Activated CD4-positive, CD25-positive, alpha-beta regulatory T cell treated with anti-CD3 and anti-CD28 coated beads, Interleukin-2, amount 50 U/mL, for 72 hours (primary cell): Measurements from ENCODE around the gene NALCN.

ENCODE experiments used
- DNase-seq: peaks from one replicate; pipeline ENCODE4 v3.0.0; 2021

Gene NALCN

DNA sequence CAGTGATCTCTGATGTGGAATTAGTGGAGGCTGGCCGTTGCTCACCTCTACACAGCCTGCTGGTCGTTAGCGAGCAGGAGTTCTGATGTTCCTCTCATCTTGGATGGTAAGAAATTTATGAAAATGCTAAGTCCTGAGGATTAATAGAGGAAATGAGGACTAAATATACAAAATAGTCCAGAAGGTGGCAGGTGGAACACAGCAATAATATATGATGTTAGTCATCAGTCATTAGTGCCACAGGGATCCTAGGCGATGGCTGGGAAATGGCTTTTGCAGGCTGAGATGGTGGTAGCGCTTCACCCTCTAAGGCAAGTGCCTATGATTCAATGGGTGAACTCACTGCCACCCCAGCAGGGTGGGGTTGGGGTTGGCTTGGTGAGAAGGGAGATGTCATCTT is 403.1 kb downstream of the NALCN start:
- no peak for DNase-seq

GRCh38 chr13:101010100-101010499 is 406.2 kb downstream of the NALCN start:
- no peak for DNase-seq

DNA sequence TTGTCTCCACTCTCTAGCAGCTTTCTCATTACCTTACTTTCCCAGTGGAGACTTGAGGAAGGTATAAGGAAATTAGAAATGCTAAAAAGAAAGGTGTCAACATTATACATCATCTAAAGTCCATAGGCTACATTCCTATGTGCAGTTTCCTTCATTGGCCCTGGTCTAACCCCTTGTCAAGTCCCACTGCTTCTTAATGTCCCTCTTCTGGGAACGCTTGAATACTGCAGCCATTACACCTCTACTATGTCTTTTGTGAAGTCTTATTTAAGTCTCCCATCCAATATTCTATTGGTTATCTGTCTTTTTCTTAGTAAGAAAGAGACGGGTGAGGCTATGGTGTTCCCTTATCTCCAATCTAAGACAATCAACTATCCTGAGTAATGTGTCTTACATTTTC is 409.1 kb downstream of the NALCN start:
- DNase-seq: no peak
